Limb (tissue), 2 donors: ENCODE measurements around the gene MUC6.

Experiments used
- DNase-seq, 2 donors: peaks; one replicate each; pipeline ENCODE4 v3.0.0-alpha.2; 2016; ENCODE audit errors: extremely low spot score in 2 of 2

The MUC6 gene

DNA sequence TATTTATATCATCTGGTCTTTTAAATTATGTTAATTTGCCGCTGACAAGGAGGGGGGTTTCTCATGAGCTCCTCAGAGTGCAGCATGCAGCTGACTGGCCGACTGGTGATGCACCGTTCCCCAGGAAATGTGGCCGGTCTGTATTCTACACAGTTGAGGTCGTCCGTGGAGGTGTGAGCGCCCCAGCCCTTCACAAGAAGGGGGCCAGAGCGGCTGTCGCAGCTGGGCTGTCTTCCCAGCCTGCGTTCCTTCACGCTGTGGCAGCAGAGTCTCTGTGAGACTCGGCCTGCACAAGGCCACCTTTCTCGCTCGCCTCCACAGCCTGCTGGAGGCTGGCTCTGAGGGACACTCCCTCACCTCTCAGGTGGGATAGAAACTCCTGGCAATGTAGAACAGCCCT is 67.7 kb downstream of the MUC6 start:
- DNase-seq, result no peak

DNA sequence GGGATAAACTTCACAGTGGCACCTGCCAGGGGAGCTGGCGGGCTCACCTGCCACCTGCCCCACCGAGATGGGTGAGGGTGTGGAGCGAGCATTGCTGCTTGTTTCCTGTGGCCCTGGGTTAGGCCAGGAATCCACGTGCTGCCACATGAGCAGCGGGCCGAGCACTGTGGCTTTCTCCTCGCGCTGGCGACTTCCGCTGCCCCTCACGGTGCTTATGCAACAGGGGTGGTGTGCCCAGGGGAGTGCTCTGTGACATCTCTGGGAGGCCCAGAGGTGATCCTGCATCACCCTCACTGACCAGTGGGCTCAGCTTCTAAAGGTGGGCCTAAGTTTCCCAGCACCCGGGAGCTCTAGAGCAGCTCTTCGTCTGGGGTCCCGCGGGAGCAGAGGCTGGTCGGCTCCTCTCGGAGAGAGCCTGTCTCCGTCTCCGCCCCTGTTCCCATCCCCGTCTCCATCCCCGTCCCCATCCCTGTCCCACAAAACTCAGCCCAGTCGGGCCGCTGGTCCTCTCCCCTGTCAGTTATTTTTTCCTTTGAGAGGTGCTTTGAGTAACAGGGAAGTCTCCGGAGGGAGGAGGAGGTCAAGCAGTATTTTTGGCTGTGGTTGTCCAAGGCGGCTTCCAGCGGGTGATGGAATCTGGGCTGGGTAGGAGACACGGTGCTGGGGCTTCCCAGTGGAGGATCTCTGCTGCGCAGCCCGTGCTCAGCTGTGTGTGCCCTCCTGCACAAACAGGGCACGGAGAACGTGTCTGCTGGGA is 68.3 kb downstream of the MUC6 start:
- no peak for DNase-seq

DNA sequence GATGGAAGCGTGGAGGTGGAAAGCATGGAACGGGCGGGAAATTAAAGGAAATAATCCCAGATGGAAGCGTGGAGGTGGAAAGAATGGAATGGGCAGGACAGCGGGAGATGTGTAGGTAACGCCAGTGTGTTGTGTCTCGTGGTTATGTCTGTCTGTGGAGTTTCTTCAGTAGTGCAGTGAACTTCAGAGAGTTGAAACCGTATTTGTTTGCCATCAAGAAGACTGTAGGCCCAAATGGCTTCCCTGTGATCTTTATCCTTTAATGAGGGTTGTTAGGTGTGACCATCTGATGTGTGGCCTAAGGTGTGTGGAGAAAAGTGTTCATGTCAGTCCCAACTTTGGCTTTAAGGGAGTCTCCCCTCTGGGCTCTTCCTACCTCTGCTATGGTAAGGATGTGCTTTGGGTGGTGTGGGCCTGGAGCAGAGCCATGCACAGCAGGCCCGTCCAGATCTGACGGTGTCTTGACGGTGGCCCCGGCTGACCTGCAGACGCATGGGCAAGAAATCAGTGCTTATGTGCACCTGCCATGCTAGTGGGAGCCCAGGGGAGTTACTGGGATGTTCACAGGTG is 71.2 kb downstream of the MUC6 start:
- DNase-seq, result no peak

DNA sequence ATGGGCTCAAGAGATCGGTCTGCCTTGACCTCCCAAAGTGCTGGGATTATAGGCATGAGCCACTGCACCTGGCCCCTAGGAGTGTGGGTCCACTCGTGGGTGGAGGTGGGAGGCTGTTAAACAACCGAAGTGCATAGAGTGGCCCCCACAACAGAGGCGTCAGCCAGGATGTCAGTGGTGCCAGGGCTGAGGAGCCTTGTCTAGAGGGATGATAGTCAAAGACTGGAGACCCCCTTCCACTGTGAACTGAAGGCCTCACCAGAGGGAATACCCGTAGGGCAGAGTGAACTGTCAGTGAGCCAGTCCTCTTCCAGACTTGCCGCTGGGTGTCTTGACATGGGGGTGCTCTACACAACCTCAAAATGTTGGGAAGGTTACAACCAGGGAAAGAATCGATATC is 72.7 kb downstream of the MUC6 start:
- no peak for DNase-seq
